ENCODE data around the gene SORT1.
A peak's percentile ranks its signal among the peaks of the same experiment; 100 is the strongest.
"Not testable (repeated sequence)": the region's sequence is repeated elsewhere in the genome, so short reads cannot be mapped to it uniquely, and the experiment has no call there.

SORT1 gene

GRCh38 chr1:109290998-109291397 is 106.7 kb downstream of the SORT1 start:
- Mint-ChIP-seq H3K27ac (no peak overlapping the region), H3K9me3 (no peaks in the 10 kb centered on the region), H3K36me3 (no peaks in the 10 kb centered on the region), H3K4me1 (peaks cover 20% of the 10 kb centered on the region), H3K27me3 (no peaks in the 10 kb centered on the region), H3K4me3 (no peak overlapping the region)
- ATAC-seq, result no peak

- ATAC-seq, result no peak
- H3K27me3 Mint-ChIP-seq, result no peaks in the 10 kb centered on the region
- no peaks in the 10 kb centered on the region for H3K9me3 Mint-ChIP-seq
- no peaks in the 10 kb centered on the region for H3K36me3 Mint-ChIP-seq
- no peak overlapping the region for H3K27ac Mint-ChIP-seq
- no peak overlapping the region for H3K4me3 Mint-ChIP-seq
- peaks cover 12% of the 10 kb centered on the region for H3K4me1 Mint-ChIP-seq
These were observed 107.6 kb downstream of the SORT1 start for GRCh38 chr1:109290137-109290536.

GRCh38 chr1:109286762-109287161 is 111.0 kb downstream of the SORT1 start:
- H3K4me3 Mint-ChIP-seq, H3K9me3 Mint-ChIP-seq, H3K27ac Mint-ChIP-seq, H3K4me1 Mint-ChIP-seq, H3K27me3 Mint-ChIP-seq, H3K36me3 Mint-ChIP-seq, ATAC-seq: not testable (repeated sequence)

- peak overlapping the region; percentile 89 for H3K4me3 Mint-ChIP-seq
- H3K9me3 Mint-ChIP-seq, result no peaks in the 10 kb centered on the region
- ATAC-seq, result no peak
- no peaks in the 10 kb centered on the region for H3K27me3 Mint-ChIP-seq
- H3K27ac Mint-ChIP-seq, result peak overlapping the region; percentile 60
- no peaks in the 10 kb centered on the region for H3K36me3 Mint-ChIP-seq
- peaks cover 7% of the 10 kb centered on the region for H3K4me1 Mint-ChIP-seq
These were observed 113.7 kb downstream of the SORT1 start for GRCh38 chr1:109283748-109284600.

GRCh38 chr1:109282952-109283747 is 114.6 kb downstream of the SORT1 start, which contains the start of gene PSRC1:
Gene PSRC1, minus strand, starts transcription at chr1:109283145.
- Mint-ChIP-seq H3K36me3 (no peaks in the 10 kb centered on the region), H3K27me3 (no peaks in the 10 kb centered on the region), H3K27ac (peak within 1 kb of the TSS; percentile 60), H3K4me1 (peaks cover 7% of the 10 kb centered on the region), H3K4me3 (peak within 1 kb of the TSS; percentile 89), H3K9me3 (no peaks in the 10 kb centered on the region)
- ATAC-seq, result peak; percentile 97

GRCh38 chr1:109282497-109282951 is 115.2 kb downstream of the SORT1 start:
- Mint-ChIP-seq H3K9me3 (no peaks in the 10 kb centered on the region), H3K4me3 (peak overlapping the region; percentile 89), H3K36me3 (no peaks in the 10 kb centered on the region), H3K27me3 (no peaks in the 10 kb centered on the region), H3K4me1 (peaks cover 7% of the 10 kb centered on the region), H3K27ac (peak overlapping the region; percentile 60)
- no peak for ATAC-seq

- peaks cover 13% of the 10 kb centered on the region for H3K4me1 Mint-ChIP-seq
- H3K27me3 Mint-ChIP-seq, result no peaks in the 10 kb centered on the region
- H3K27ac Mint-ChIP-seq, result no peak overlapping the region
- no peaks in the 10 kb centered on the region for H3K36me3 Mint-ChIP-seq
- H3K4me3 Mint-ChIP-seq, result peak overlapping the region; percentile 44
- no peak for ATAC-seq
- no peaks in the 10 kb centered on the region for H3K9me3 Mint-ChIP-seq
These were observed 115.8 kb downstream of the SORT1 start for GRCh38 chr1:109281680-109282496.

GRCh38 chr1:109280862-109281261 is 116.9 kb downstream of the SORT1 start:
- Mint-ChIP-seq H3K27ac (no peak overlapping the region), H3K4me3 (no peak overlapping the region), H3K9me3 (no peaks in the 10 kb centered on the region), H3K36me3 (no peaks in the 10 kb centered on the region), H3K27me3 (no peaks in the 10 kb centered on the region), H3K4me1 (peaks cover 13% of the 10 kb centered on the region)
- ATAC-seq, result no peak

GRCh38 chr1:109279615-109280278 is 118.0 kb downstream of the SORT1 start:
- no peak overlapping the region for H3K27ac Mint-ChIP-seq
- no peaks in the 10 kb centered on the region for H3K9me3 Mint-ChIP-seq
- no peak for ATAC-seq
- H3K27me3 Mint-ChIP-seq, result peaks cover 9% of the 10 kb centered on the region
- peaks cover 13% of the 10 kb centered on the region for H3K4me1 Mint-ChIP-seq
- H3K36me3 Mint-ChIP-seq, result no peaks in the 10 kb centered on the region
- H3K4me3 Mint-ChIP-seq, result no peak overlapping the region

- Mint-ChIP-seq H3K36me3 (no peaks in the 10 kb centered on the region), H3K9me3 (no peaks in the 10 kb centered on the region), H3K4me3 (no peak overlapping the region), H3K27me3 (peaks cover 27% of the 10 kb centered on the region), H3K4me1 (peaks cover 6% of the 10 kb centered on the region), H3K27ac (no peak overlapping the region)
- ATAC-seq, result peak; percentile 69
These were observed 120.1 kb downstream of the SORT1 start for GRCh38 chr1:109277434-109278204.

- no peaks in the 10 kb centered on the region for H3K9me3 Mint-ChIP-seq
- ATAC-seq, result no peak
- H3K27ac Mint-ChIP-seq, result no peak overlapping the region
- H3K36me3 Mint-ChIP-seq, result no peaks in the 10 kb centered on the region
- no peak overlapping the region for H3K4me3 Mint-ChIP-seq
- H3K4me1 Mint-ChIP-seq, result peaks cover 6% of the 10 kb centered on the region
- peaks cover 31% of the 10 kb centered on the region for H3K27me3 Mint-ChIP-seq
These were observed 121.9 kb downstream of the SORT1 start for GRCh38 chr1:109275706-109276345.

GRCh38 chr1:109274533-109275476 is 122.9 kb downstream of the SORT1 start:
- H3K36me3 Mint-ChIP-seq, result no peaks in the 10 kb centered on the region
- no peak overlapping the region for H3K27ac Mint-ChIP-seq
- no peak for ATAC-seq
- peaks cover 31% of the 10 kb centered on the region for H3K27me3 Mint-ChIP-seq
- H3K4me3 Mint-ChIP-seq, result no peak overlapping the region
- peaks cover 6% of the 10 kb centered on the region for H3K4me1 Mint-ChIP-seq
- H3K9me3 Mint-ChIP-seq, result no peaks in the 10 kb centered on the region

All from stimulated activated memory B cell treated with anti-CD40 and anti-IgM and Interleukin-4, amounts not matched to agents 10 μg/mL and 1 μg/mL and 100 μg/mL, for 72 hours (primary cell).